H9 (cell line): ENCODE results near the gene FOXO6. TPM values are rescaled to one million over a fixed set of nuclear protein-coding genes. Genes with fewer than 3 reads are reported as not detected.

Source experiments
- DNase-seq: peaks from one replicate; pipeline ENCODE4 v3.0.0-alpha.2; 2017
- H2AFZ ChIP-seq: one replicate; pipeline ENCODE4 v1.6.1; 2013; ENCODE audit warnings: mild to moderate bottlenecking, low read length, control low read depth, moderate library complexity
- H2AK5ac ChIP-seq: 2 replicates; pipeline ENCODE4 v1.6.1; 2013; ENCODE audit warnings: low read length, control low read depth, mixed read lengths; ENCODE audit not compliant: insufficient read length
- H2BK120ac ChIP-seq: one replicate; pipeline ENCODE4 v1.6.1; 2013; ENCODE audit warnings: low read depth, mild to moderate bottlenecking, low read length, control low read depth, inconsistent platforms; ENCODE audit not compliant: poor library complexity, severe bottlenecking
- H2BK12ac ChIP-seq: 2 replicates; pipeline ENCODE4 v1.6.1; 2013; ENCODE audit warnings: low read length, control low read depth, mixed read lengths, low read depth; ENCODE audit not compliant: insufficient read length
- H2BK15ac ChIP-seq: 2 replicates; pipeline ENCODE4 v1.6.1; 2013; ENCODE audit warnings: low read depth, low read length, control low read depth
- H2BK20ac ChIP-seq: one replicate; pipeline ENCODE4 v1.6.1; 2013; ENCODE audit warnings: low read depth, mild to moderate bottlenecking, low read length, control low read depth, inconsistent platforms; ENCODE audit not compliant: poor library complexity, severe bottlenecking
- H2BK5ac ChIP-seq: 2 replicates; pipeline ENCODE4 v1.6.1; 2013; ENCODE audit warnings: low read length, control low read depth, mixed read lengths; ENCODE audit not compliant: insufficient read length
- H3K14ac ChIP-seq: 2 replicates; pipeline ENCODE4 v1.6.1; 2013; ENCODE audit warnings: low read length, control low read depth; ENCODE audit not compliant: insufficient read depth
- H3K18ac ChIP-seq: 2 replicates; pipeline ENCODE4 v1.6.1; 2013; ENCODE audit warnings: low read depth, mild to moderate bottlenecking, mixed read lengths, low read length, control low read depth; ENCODE audit not compliant: insufficient read length
- H3K23ac ChIP-seq: 2 replicates; pipeline ENCODE4 v1.6.1; 2013; ENCODE audit warnings: low read length, control low read depth, mixed read lengths, low read depth; ENCODE audit not compliant: insufficient read length
- H3K23me2 ChIP-seq: 2 replicates; pipeline ENCODE4 v1.6.1; 2013; ENCODE audit warnings: low read depth, mild to moderate bottlenecking, mixed read lengths, low read length, control low read depth; ENCODE audit not compliant: insufficient read length, poor library complexity, severe bottlenecking
- H3K27ac ChIP-seq: 2 replicates; pipeline ENCODE4 v1.5.1; 2013; ENCODE audit warnings: low read length, control low read depth, mixed read lengths, low read depth; ENCODE audit not compliant: insufficient read length
- H3K27me3 ChIP-seq: 2 replicates; pipeline ENCODE4 v1.6.1; 2013; ENCODE audit warnings: low read length, control low read depth, inconsistent platforms; ENCODE audit not compliant: insufficient read depth
- H3K4ac ChIP-seq: 2 replicates; pipeline ENCODE4 v1.6.1; 2013; ENCODE audit warnings: low read depth, mild to moderate bottlenecking, control low read depth, inconsistent platforms, low read length, moderate library complexity
- H3K4me1 ChIP-seq: 2 replicates; pipeline ENCODE4 v1.6.1; 2013; ENCODE audit warnings: low read length, control low read depth, inconsistent platforms; ENCODE audit not compliant: insufficient read depth
- H3K4me2 ChIP-seq: 2 replicates; pipeline ENCODE4 v1.6.1; 2013; ENCODE audit warnings: low read length, control low read depth, mixed read lengths; ENCODE audit not compliant: insufficient read length, insufficient read depth
- H3K56ac ChIP-seq: 2 replicates; pipeline ENCODE4 v1.6.1; 2013; ENCODE audit warnings: low read depth, mild to moderate bottlenecking, mixed read lengths, low read length, control low read depth; ENCODE audit not compliant: insufficient read length
- H3K79me1 ChIP-seq: 2 replicates; pipeline ENCODE4 v1.6.1; 2013; ENCODE audit warnings: low read depth, mild to moderate bottlenecking, moderate library complexity, low read length, control low read depth, inconsistent platforms; ENCODE audit not compliant: insufficient read depth, poor library complexity, severe bottlenecking
- H3K79me2 ChIP-seq: 2 replicates; pipeline ENCODE4 v1.6.1; 2013; ENCODE audit warnings: low read length, control low read depth, inconsistent platforms; ENCODE audit not compliant: insufficient read depth
- H3K9ac ChIP-seq: 2 replicates; pipeline ENCODE4 v1.6.1; 2013; ENCODE audit warnings: low read length, control low read depth, mixed read lengths; ENCODE audit not compliant: insufficient read length; ENCODE audit errors: extremely low read depth
- H3K9me3 ChIP-seq: one replicate; pipeline ENCODE4 v1.6.1; 2013; ENCODE audit warnings: low read depth, low read length, inconsistent platforms; ENCODE audit not compliant: control insufficient read depth
- H3T11ph ChIP-seq: one replicate; pipeline ENCODE4 v1.6.1; 2013; ENCODE audit warnings: mild to moderate bottlenecking, low read length, control low read depth, inconsistent platforms
- H4K20me1 ChIP-seq: one replicate; pipeline ENCODE4 v1.6.1; 2013; ENCODE audit not compliant: control insufficient read depth, insufficient read length, insufficient read depth
- H4K5ac ChIP-seq: 2 replicates; pipeline ENCODE4 v1.6.1; 2013; ENCODE audit warnings: low read depth, mild to moderate bottlenecking, mixed read lengths, low read length, control low read depth; ENCODE audit not compliant: insufficient read length
- H4K8ac ChIP-seq: replicated peaks from 2 replicates; pipeline ENCODE4 v1.6.1; 2013; ENCODE audit warnings: low read length, control low read depth, mixed read lengths, low read depth; ENCODE audit not compliant: insufficient read length
- H4K91ac ChIP-seq: 2 replicates; pipeline ENCODE4 v1.6.1; 2013; ENCODE audit warnings: low read depth, mild to moderate bottlenecking, moderate library complexity, mixed read lengths, low read length, control low read depth; ENCODE audit not compliant: insufficient read length
- H3K27ac Mint-ChIP-seq, 3 experiments: 2 replicates in 2 of 3; 3 replicates in 1 of 3; pipeline ENCODE4 v1.8.0; 2020 to 2021; ENCODE audit warnings: mixed read lengths in 3 of 3, mild to moderate bottlenecking in 1 of 3, moderate library complexity in 1 of 3
- H3K27me3 Mint-ChIP-seq: 2 replicates; pipeline ENCODE4 v1.8.0; 2021; ENCODE audit warnings: low read depth, mild to moderate bottlenecking, moderate library complexity, mixed read lengths
- H3K36me3 Mint-ChIP-seq, 3 experiments: 2 replicates in 2 of 3; 3 replicates in 1 of 3; pipeline ENCODE4 v1.8.0; 2020 to 2021; ENCODE audit warnings: low read depth in 3 of 3, mixed read lengths in 3 of 3; ENCODE audit not compliant: insufficient read depth in 1 of 3
- H3K4me1 Mint-ChIP-seq, 2 experiments: 2 replicates each; pipeline ENCODE4 v1.8.0; 2020; ENCODE audit warnings: mixed read lengths in 2 of 2
- H3K4me3 Mint-ChIP-seq, 2 experiments: 2 replicates in 1 of 2; 3 replicates in 1 of 2; pipeline ENCODE4 v1.8.0; 2020 to 2021; ENCODE audit warnings: mild to moderate bottlenecking in 2 of 2, mixed read lengths in 2 of 2, moderate library complexity in 1 of 2
- H3K9me3 Mint-ChIP-seq, 2 experiments: 2 replicates in 1 of 2; 3 replicates in 1 of 2; pipeline ENCODE4 v1.8.0; 2020; ENCODE audit warnings: mild to moderate bottlenecking in 2 of 2, mixed read lengths in 2 of 2, moderate library complexity in 1 of 2
- WGBS: extraction: QIAGEN DNeasy Blood & Tissue Kit; methylation state at CpG from one replicate; pipeline ENCODE4 v1.1.7; 2013; ENCODE audit warnings: missing lambda C conversion rate, low lambda C conversion rate, mixed read lengths; ENCODE audit not compliant: insufficient read length; ENCODE audit errors: extremely low coverage; 5-methylcytosine and 5-hydroxymethylcytosine counted together
- total RNA-seq: library from RNA; stranded (reverse); gene quantifications from 2 replicates; pipeline ENCODE4 v1.2.1, GENCODE V29; 2021
- TF ChIP-seq, protein P1 (sequence below): fragments of 200-600 bp; sonication (generic); conservative IDR thresholded peaks from 3 replicates; pipeline ENCODE4 v1.8.0; 2021; ENCODE audit warnings: antibody characterized with exemption, mild to moderate bottlenecking

Gene FOXO6
- total RNA-seq, 1 experiment from 2014 or later: 0.83 TPM

DNA sequence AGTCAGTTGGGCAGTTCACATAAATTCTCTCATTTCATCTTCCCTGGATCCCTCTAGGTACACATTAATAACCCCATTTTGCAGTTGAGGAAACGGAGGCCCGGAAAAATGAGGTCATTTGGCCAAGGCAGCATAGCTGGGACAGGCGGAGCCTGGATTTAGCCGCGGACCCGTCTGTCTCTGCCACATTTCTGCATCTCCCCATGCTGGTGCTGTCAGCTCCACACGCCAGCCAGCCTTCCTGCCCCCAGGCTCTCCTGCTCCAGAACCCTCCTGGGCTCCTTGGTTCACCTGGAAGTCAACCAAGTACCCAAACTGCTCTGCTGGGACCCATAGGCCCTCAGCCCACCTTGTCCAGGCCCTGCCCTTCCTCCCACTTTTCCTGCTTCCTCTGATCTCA lies 7.6 kb downstream of the FOXO6 start:
- H3K4me1 Mint-ChIP-seq: peaks cover 52 to 68% of the 10 kb centered on the region in 2 experiments
- Histone ChIP-seq H3K27ac (no peak overlapping the region), H4K91ac (no peak overlapping the region), H3K79me1 (no peaks in the 10 kb centered on the region), H3K4me2 (no peak overlapping the region), H4K20me1 (no peaks in the 10 kb centered on the region), H3K18ac (no peak overlapping the region), H3K4me1 (peaks cover 23% of the 10 kb centered on the region), H2BK5ac (no peak overlapping the region), H3K79me2 (no peaks in the 10 kb centered on the region), H2BK12ac (no peak overlapping the region), H3K4ac (no peak overlapping the region), H3K9me3 (no peaks in the 10 kb centered on the region), H4K5ac (no peak overlapping the region), H3K23ac (no peak overlapping the region), H3K23me2 (peaks cover 3% of the 10 kb centered on the region), H2AK5ac (no peak overlapping the region), H2BK20ac (no peak overlapping the region), H3T11ph (no peak overlapping the region), H3K27me3 (no peaks in the 10 kb centered on the region; the same call in 1 of the 2 replicates), H3K9ac (no peak overlapping the region), H2BK15ac (no peak overlapping the region), H4K8ac (no peak overlapping the region), H2BK120ac (no peak overlapping the region), H2AFZ (no peak overlapping the region), H3K14ac (no peak overlapping the region), H3K56ac (no peak overlapping the region)
- H3K27me3 Mint-ChIP-seq: peaks cover 69% of the 10 kb centered on the region
- H3K9me3 Mint-ChIP-seq: no peaks in the 10 kb centered on the region
- H3K36me3 Mint-ChIP-seq: no peaks in the 10 kb centered on the region; a peak in 1 of 7 replicates
- WGBS: no CpG with 5 or more reads among the region's 7 CpGs
- DNase-seq: no peak
- no peak overlapping the region; a peak in 1 of 7 replicates for H3K27ac Mint-ChIP-seq
- TF ChIP-seq, protein P1, sequence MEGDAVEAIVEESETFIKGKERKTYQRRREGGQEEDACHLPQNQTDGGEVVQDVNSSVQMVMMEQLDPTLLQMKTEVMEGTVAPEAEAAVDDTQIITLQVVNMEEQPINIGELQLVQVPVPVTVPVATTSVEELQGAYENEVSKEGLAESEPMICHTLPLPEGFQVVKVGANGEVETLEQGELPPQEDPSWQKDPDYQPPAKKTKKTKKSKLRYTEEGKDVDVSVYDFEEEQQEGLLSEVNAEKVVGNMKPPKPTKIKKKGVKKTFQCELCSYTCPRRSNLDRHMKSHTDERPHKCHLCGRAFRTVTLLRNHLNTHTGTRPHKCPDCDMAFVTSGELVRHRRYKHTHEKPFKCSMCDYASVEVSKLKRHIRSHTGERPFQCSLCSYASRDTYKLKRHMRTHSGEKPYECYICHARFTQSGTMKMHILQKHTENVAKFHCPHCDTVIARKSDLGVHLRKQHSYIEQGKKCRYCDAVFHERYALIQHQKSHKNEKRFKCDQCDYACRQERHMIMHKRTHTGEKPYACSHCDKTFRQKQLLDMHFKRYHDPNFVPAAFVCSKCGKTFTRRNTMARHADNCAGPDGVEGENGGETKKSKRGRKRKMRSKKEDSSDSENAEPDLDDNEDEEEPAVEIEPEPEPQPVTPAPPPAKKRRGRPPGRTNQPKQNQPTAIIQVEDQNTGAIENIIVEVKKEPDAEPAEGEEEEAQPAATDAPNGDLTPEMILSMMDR: no peak
- peak overlapping the region in 1 of 2 experiments; percentile 45; a peak in 2 of 5 replicates for H3K4me3 Mint-ChIP-seq
